ENCODE measurements around the gene CCNG1.

GRCh38 chr5:163447191-163447590, 9.8 kb downstream of the CCNG1 start:
- TF ChIP-seq CTCF (IDR thresholded peaks at IDR 0.05): no peak
- TF ChIP-seq POLR2A (IDR thresholded peaks at IDR 0.05): no peak
